GM18909 (cell line): Measurements from ENCODE around the gene ZBTB46.

Experiments
- ATAC-seq: cut with Tn5 transposase; IDR thresholded peaks from one replicate; pipeline ENCODE4 v1.9.1; 2021; ENCODE audit warnings: mild to moderate bottlenecking; ENCODE audit not compliant: unreplicated experiment, poor library complexity

The ZBTB46 gene

GRCh38 chr20:63699466-63700198 lies 131.4 kb downstream of the ZBTB46 start:
- ATAC-seq, result no peak

- ATAC-seq, result no peak
Observed at GRCh38 chr20:63698739-63699465, 132.2 kb downstream of the ZBTB46 start.

- ATAC-seq, result no peak
Observed at GRCh38 chr20:63697868-63698545, 133.1 kb downstream of the ZBTB46 start.

GRCh38 chr20:63697357-63697867 lies 133.7 kb downstream of the ZBTB46 start:
- ATAC-seq, result no peak

GRCh38 chr20:63696628-63697356 lies 134.3 kb downstream of the ZBTB46 start, which contains the start of gene TNFRSF6B:
TNFRSF6B (plus strand) TSS chr20:63696652; CDS start chr20:63696768, 116 bp downstream.
- ATAC-seq, result no peak

GRCh38 chr20:63696306-63696627 lies 134.8 kb downstream of the ZBTB46 start:
- no peak for ATAC-seq

- no peak for ATAC-seq
Observed at GRCh38 chr20:63695424-63696305, 135.4 kb downstream of the ZBTB46 start.

GRCh38 chr20:63694584-63695423 lies 136.3 kb downstream of the ZBTB46 start:
- ATAC-seq, result no peak

GRCh38 chr20:63693733-63694583 lies 137.1 kb downstream of the ZBTB46 start:
- no peak for ATAC-seq
